Jurkat, Clone E6-1 (cell line): ENCODE results near the gene OR51G2. TPM values are rescaled to one million over a fixed set of nuclear protein-coding genes. Genes with fewer than 3 reads are reported as not detected.
"Not testable (repeated sequence)": the region's sequence is repeated elsewhere in the genome, so short reads cannot be mapped to it uniquely, and the experiment has no call there.

Source experiments
- DNase-seq: peaks from one replicate; pipeline ENCODE4 v3.0.0-alpha.2; 2011; ENCODE audit warnings: low read depth, low spot score
- H3K4me3 ChIP-seq: 2 replicates; pipeline ENCODE4 v1.5.1; 2011; ENCODE audit warnings: mild to moderate bottlenecking, low read length, control low read depth, moderate library complexity
- polyA plus RNA-seq: library from polyadenylated mRNA; unstranded; fragments of >200 nt; gene quantifications from one replicate; pipeline ENCODE4 v1.2.1, GENCODE V29; 2012; ENCODE audit warnings: missing spikeins; ENCODE audit not compliant: insufficient read length, insufficient read depth

The OR51G2 gene, protein sequence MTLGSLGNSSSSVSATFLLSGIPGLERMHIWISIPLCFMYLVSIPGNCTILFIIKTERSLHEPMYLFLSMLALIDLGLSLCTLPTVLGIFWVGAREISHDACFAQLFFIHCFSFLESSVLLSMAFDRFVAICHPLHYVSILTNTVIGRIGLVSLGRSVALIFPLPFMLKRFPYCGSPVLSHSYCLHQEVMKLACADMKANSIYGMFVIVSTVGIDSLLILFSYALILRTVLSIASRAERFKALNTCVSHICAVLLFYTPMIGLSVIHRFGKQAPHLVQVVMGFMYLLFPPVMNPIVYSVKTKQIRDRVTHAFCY
- not detected for polyA plus RNA-seq

DNA sequence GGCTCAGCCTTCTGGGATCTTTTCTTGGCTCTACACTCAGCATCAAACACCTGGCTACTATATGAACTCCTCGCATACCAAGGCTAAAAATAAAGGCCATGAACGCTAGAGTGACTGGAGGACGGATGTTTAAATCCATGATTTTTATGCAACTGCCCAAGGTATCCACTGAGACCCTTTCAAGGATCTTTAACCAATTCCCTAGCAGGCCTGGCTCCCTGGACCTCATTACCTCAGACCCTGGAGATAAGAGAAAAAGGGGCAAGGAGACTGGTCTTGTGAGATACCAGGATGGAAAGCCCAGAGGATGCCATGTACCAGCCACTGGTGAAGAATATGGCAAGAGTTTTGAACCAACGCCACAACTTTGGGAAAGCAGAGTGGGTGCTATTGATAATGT, at the start of gene OR51G2:
Gene OR51G2 (minus strand): TSS at position 101 of the 400 bp plus-strand sequence. CDS start 3,687 bp downstream, outside the sequence.
- DNase-seq = no peak
- H3K4me3 ChIP-seq = no peak within 1 kb of the TSS

GRCh38 chr11:4962816-4963215, 43.7 kb upstream of the OR51G2 start:
- no peak for DNase-seq
- H3K4me3 ChIP-seq = no peak overlapping the region

GRCh38 chr11:4960877-4961276, 41.7 kb upstream of the OR51G2 start:
- DNase-seq = no peak
- H3K4me3 ChIP-seq = no peak overlapping the region

DNA sequence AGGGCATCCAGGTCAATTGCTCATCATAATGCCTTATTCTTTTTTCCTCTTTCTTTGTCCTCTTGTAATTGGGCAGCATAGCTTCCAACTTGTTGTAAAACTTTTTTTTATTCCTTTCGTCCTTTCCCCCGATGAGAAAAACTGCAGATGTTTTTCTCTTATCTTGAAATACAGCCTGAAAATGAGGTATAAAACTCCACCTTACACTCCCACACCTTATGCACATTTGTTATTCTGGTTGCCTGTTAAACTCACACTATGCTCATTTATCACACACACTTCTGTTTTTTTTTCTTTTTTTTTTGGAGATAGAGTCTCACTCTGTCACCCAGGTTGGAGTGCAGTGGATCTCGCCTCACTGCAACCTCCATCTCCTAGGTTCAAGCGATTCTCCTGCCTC, 38.2 kb upstream of the OR51G2 start:
- no peak for DNase-seq
- no peak overlapping the region for H3K4me3 ChIP-seq

GRCh38 chr11:4955613-4956012, 36.5 kb upstream of the OR51G2 start, which contains the start of gene OR51A2:
TSS of gene OR51A2 (minus strand) at chr11:4955713. CDS start at chr11:4955713, 0 bp downstream.
- not testable (repeated sequence) for H3K4me3 ChIP-seq, DNase-seq

DNA sequence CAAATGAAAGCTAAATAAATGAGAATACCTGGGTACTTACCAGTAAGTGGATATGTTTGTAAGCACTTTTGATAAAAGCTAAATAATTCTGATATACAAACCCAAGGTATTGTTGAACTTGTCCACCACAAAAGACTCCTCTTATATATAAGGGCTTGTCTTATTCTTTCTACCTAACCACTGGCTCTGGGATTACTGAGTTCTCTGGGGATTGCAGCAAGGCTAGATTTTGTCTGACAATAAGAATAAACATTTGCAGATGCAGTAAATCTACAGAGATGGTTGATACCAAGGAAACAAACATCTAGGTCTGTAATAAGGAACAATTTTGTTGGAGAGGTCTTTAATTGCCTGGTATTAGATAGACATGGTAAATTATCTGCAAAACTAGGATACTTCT, 28.4 kb upstream of the OR51G2 start, which contains the start of gene OR51A4:
Gene OR51A4 (minus strand): TSS at position 101 of the 400 bp plus-strand sequence. CDS start 505 bp downstream, outside the sequence.
- H3K4me3 ChIP-seq = no peak within 1 kb of the TSS
- no peak for DNase-seq

GRCh38 chr11:4936745-4937144, 17.6 kb upstream of the OR51G2 start:
- no peak for DNase-seq

GRCh38 chr11:4932751-4933150, 13.6 kb upstream of the OR51G2 start:
- no peak for DNase-seq
- H3K4me3 ChIP-seq = no peak overlapping the region

More at GRCh38 chr11:4936745-4937144, 17.6 kb upstream of the OR51G2 start:
- no peak overlapping the region for H3K4me3 ChIP-seq

DNA sequence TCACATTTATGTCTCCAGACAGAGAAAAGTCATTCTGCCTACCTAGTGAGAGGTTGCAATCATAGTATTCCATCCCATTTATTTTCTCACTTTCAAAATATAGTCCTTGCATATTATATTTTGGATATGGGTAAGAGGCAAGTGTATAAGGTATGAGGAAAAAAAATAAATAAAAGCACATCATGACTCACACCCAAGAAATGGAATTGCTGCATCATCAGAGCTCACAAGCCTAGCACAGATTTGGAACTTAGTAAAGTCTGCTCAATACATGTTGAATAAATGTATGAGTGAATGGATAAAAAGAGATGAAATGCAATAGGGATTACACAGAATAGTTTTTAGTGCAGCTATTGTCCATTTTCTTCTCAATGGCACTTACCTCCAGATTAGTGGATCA, 7.5 kb upstream of the OR51G2 start:
- no peak for DNase-seq
- H3K4me3 ChIP-seq = no peak overlapping the region

GRCh38 chr11:4924239-4924638, 5.1 kb upstream of the OR51G2 start, which contains the start of gene OR51G1:
TSS of gene OR51G1 (minus strand) at chr11:4924339. CDS start at chr11:4924339, 0 bp downstream.
- DNase-seq = no peak
- H3K4me3 ChIP-seq = no peak within 1 kb of the TSS

DNA sequence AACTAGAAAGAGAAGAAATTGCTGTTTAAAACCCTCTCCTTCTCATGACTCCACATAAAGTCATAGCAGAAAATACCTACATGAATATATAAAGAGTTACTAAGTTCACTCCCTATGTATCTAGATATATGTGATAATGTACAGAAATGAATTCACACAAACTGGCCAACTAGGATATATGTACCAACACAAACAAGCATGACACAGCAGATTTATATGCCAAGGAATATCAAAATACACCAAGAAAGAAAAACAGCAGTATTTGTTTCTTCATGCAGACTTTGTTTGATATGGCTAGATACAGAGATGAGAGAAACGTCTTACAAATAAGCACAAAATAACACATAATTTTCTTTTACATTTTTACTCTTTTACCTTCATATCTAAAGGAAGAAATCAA, 3.2 kb upstream of the OR51G2 start:
- DNase-seq = no peak
- H3K4me3 ChIP-seq = no peak overlapping the region

- DNase-seq = no peak
- H3K4me3 ChIP-seq = no peak overlapping the region
Measured at GRCh38 chr11:4921796-4922195, 2.6 kb upstream of the OR51G2 start.

DNA sequence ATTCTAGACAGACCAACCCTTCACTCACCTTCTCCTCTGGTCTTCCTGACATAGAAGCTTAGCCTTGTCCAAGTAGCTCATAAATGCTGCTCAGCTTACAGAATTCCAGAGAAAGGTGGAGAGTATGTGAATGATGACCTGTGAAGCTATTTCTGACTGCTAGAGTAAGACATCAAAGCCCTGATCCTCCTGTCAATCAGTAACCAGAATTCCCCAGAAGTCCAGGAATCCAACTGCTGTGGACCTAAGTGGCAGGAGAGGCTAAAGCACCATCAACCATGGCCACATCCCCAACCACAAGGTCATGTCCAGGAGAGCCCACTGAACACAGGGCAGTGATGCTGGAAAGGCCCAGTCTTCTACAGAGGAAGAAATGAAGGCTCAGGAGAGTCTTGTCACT, 2.6 kb downstream of the OR51G2 start:
- no peak overlapping the region for H3K4me3 ChIP-seq
- DNase-seq = no peak

GRCh38 chr11:4903484-4903883, 15.7 kb downstream of the OR51G2 start, which contains the start of gene OR51A7:
TSS of gene OR51A7 (plus strand) at chr11:4903783. CDS start at chr11:4907370, 3,587 bp downstream.
- no peak for DNase-seq
- H3K4me3 ChIP-seq = no peak within 1 kb of the TSS

DNA sequence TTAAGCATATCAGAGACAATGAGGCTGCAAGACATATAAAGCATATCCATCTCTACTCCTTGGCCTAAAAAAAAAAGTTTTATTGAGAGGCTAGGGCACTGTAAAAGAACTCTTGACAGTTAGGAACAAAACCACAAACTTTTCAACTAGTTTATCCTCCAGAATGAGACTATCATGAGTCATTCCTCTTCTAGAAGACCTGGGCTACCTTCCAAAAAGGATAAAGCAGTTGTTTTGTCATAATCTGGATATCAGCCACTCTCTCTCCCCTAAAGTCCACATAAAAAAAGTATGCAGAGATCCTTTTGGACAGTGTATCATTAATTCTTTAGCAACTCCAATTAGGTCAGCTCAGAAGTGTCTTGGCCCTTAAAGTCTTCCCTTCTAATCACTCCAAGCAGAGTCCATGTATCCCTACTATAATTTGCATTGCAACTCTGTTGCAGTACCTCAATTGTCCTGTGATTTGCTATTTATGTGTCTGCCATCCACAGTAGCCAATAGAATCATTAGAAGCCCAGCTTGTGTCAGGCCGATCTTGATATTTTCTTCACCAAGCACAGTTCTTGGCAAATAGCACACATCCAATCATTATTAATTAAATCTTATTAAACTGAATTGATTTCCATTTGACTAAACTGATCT, 27.0 kb downstream of the OR51G2 start:
- DNase-seq = no peak

GRCh38 chr11:4890279-4890678, 28.9 kb downstream of the OR51G2 start:
- DNase-seq = no peak

More for the DNA sequence above, 27.0 kb downstream of the OR51G2 start:
- H3K4me3 ChIP-seq = no peak overlapping the region

DNA sequence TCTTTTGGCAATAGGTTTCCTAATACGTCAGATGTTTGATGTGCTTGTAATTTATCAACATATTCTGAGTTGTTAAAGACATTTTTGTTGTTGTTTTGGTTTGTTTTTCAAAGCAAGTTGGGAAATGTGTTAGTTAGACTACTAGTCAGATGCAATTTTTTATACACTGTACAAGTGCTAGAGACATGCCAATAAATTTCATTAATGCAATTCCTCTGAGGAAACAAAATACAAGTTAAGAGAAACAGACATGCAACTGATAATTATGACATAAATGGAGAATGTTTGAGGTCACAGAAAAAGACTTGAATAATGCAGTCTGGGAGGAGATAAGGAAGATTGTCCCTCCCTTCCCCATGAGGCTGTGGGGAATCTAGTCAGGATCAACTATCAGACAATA, 31.6 kb downstream of the OR51G2 start:
- H3K4me3 ChIP-seq = no peak overlapping the region

More at GRCh38 chr11:4890279-4890678, 28.9 kb downstream of the OR51G2 start:
- no peak overlapping the region for H3K4me3 ChIP-seq

GRCh38 chr11:4886186-4886585, 33.0 kb downstream of the OR51G2 start:
- no peak overlapping the region for H3K4me3 ChIP-seq
- no peak for DNase-seq

More for the DNA sequence above, 31.6 kb downstream of the OR51G2 start:
- DNase-seq = no peak

- H3K4me3 ChIP-seq = no peak overlapping the region
- DNase-seq = no peak
Measured at GRCh38 chr11:4884361-4884760, 34.8 kb downstream of the OR51G2 start.

DNA sequence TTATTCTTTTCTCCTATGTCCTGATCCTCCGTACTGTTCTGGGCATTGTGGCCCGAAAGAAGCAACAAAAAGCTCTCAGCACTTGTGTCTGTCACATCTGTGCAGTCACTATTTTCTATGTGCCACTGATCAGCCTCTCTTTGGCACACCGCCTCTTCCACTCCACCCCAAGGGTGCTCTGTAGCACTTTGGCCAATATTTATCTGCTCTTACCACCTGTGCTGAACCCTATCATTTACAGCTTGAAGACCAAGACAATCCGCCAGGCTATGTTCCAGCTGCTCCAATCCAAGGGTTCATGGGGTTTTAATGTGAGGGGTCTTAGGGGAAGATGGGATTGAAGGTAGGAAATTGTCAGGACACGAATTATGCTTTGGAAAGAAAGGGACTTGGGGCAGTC, 36.6 kb downstream of the OR51G2 start:
- H3K4me3 ChIP-seq = no peak overlapping the region
- no peak for DNase-seq
